DMS79 treated with DMSO at 0.1 percent for 48 hours (cell line): Measurements from ENCODE around the gene OLFM2.
"Not testable (repeated sequence)": the region's sequence is repeated elsewhere in the genome, so short reads cannot be mapped to it uniquely, and the experiment has no call there.

Source experiments
- DNase-seq: peaks from one replicate; lab custom pipeline; 2025; lab: John Stamatoyannopoulos, UW

The OLFM2 gene

GRCh38 chr19:9936326-9937000, at the start of gene OLFM2:
Gene OLFM2, minus strand, starts transcription at chr19:9936515. Its CDS starts 149 bp downstream, at chr19:9936366.
- DNase-seq = no peak

- no peak for DNase-seq
These were observed 45.3 kb upstream of the OLFM2 start for GRCh38 chr19:9981406-9982260.

- DNase-seq = no peak
These were observed 35.8 kb upstream of the OLFM2 start for GRCh38 chr19:9972103-9972502.

- no peak for DNase-seq
These were observed 35.0 kb upstream of the OLFM2 start for GRCh38 chr19:9971166-9971897.

- DNase-seq = no peak
These were observed 34.2 kb upstream of the OLFM2 start for GRCh38 chr19:9970481-9970880.

GRCh38 chr19:9969688-9969975, 33.3 kb upstream of the OLFM2 start:
- DNase-seq = no peak

- DNase-seq = no peak
These were observed 32.7 kb upstream of the OLFM2 start for GRCh38 chr19:9968820-9969687.

- no peak for DNase-seq
These were observed 31.0 kb upstream of the OLFM2 start for GRCh38 chr19:9967326-9967725.

- no peak for DNase-seq
These were observed 30.1 kb upstream of the OLFM2 start for GRCh38 chr19:9966448-9966847.

GRCh38 chr19:9966024-9966423, 29.7 kb upstream of the OLFM2 start:
- DNase-seq = no peak

GRCh38 chr19:9962623-9963290, 26.4 kb upstream of the OLFM2 start:
- no peak for DNase-seq

GRCh38 chr19:9961103-9961502, 24.8 kb upstream of the OLFM2 start:
- no peak for DNase-seq

- no peak for DNase-seq
These were observed 22.1 kb upstream of the OLFM2 start for GRCh38 chr19:9958379-9958821.

GRCh38 chr19:9956956-9957355, 20.6 kb upstream of the OLFM2 start:
- DNase-seq = no peak

GRCh38 chr19:9953802-9954542, 17.7 kb upstream of the OLFM2 start:
- DNase-seq = no peak

GRCh38 chr19:9952276-9952675, 16.0 kb upstream of the OLFM2 start:
- no peak for DNase-seq

GRCh38 chr19:9947441-9947840, 11.1 kb upstream of the OLFM2 start:
- no peak for DNase-seq

- DNase-seq = not testable (repeated sequence)
These were observed 10.3 kb upstream of the OLFM2 start for GRCh38 chr19:9946528-9947125.

GRCh38 chr19:9945319-9945966, 9.1 kb upstream of the OLFM2 start:
- no peak for DNase-seq

GRCh38 chr19:9943744-9944143, 7.4 kb upstream of the OLFM2 start:
- no peak for DNase-seq
